ENCODE measurements around the gene MYO5C. TPM values are rescaled to one million over a fixed set of nuclear protein-coding genes. Genes with fewer than 3 reads are reported as not detected.

MYO5C gene
- total and polyA plus RNA-seq, 2 of the 8 experiments (the other 6 are each of a cell fraction or from before 2014, with no cell fraction given): 8.2 to 26.7 TPM

DNA sequence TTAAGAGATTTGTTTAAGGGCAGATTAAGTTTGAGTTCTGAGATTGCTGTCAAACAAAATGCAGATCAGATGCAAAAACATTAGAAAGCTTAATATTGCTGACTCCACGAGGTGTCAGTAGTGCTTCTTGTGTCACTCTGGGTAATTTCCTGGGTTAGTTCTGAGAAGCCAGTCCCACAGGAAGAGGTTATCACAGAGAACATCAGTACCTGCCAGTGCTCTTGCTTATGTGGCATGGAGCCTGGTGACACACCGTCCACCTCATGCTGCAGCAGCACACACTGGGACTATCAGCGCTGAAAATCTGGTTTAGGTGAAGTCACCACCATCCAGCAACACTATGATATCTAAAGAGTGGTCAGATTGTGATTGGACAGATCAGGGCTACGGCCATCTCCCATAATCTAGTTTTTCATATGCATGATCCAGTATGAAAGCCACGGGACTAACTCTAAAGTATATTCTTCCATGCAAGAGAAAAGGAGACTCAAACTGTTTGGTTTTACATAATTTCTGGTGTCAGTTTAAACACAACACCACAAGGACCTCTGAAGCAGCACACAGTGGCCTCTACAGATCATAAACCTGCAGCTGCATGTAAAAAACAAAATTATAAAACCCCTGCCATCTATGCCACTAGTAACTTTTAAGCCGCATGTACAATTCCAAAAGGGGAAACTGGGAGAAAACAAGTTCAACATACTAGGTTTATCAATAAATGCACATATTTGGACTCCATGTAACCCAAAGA is 36.1 kb upstream of the MYO5C start:
- Histone ChIP-seq H2AFZ (ENCODE audit: low read length) (no peak overlapping the region), H3K9me3 (ENCODE audit: insufficient read depth in 2 of 2, low read depth in 1 of 2, low read length in 1 of 2) (no peaks in the 10 kb centered on the region), H3K4me2 (ENCODE audit: insufficient read depth in 1 of 2, low read depth in 2 of 2, low read length in 2 of 2) (no peak overlapping the region), H4K20me1 (replicated peaks in 1 of 2; ENCODE audit: control insufficient read depth in 1 of 2, insufficient read depth in 2 of 2, low read length in 2 of 2) (no peaks in the 10 kb centered on the region), H3K4me3 (ENCODE audit: extremely low read depth in 1 of 4, insufficient read depth in 2 of 4, low read depth in 3 of 4, low read length in 4 of 4) (no peak overlapping the region), H2BK120ac (replicated peaks; ENCODE audit: low read depth, low read length) (no peak overlapping the region), H2BK20ac (ENCODE audit: low read length) (no peak overlapping the region), H4K91ac (replicated peaks; ENCODE audit: insufficient read length, low read length) (no peak overlapping the region), H2BK5ac (ENCODE audit: low read depth, low read length) (no peak overlapping the region; the same call in 1 of the 2 replicates), H3K4ac (replicated peaks; ENCODE audit: insufficient read length, low read depth, low read length) (no peak overlapping the region), H3K4me1 (replicated peaks in 1 of 4; ENCODE audit: control insufficient read depth in 3 of 4, insufficient read depth in 4 of 4, low read length in 3 of 4) (peaks cover 0 to 3% (median 0%) of the 10 kb centered on the region in 4 experiments; a peak in 1 of 7 replicates), H3K56ac (replicated peaks; ENCODE audit: insufficient read length, low read depth, low read length) (no peak overlapping the region), H3K23me2 (ENCODE audit: low read depth, low read length) (no peaks in the 10 kb centered on the region), H2AK5ac (ENCODE audit: low read depth, low read length) (no peak overlapping the region), H4K5ac (ENCODE audit: insufficient read length, low read depth, low read length) (no peak overlapping the region), H3K27ac (ENCODE audit: low read depth, low read length) (no peak overlapping the region), H4K8ac (ENCODE audit: extremely low read depth, insufficient read depth, low read length) (no peak overlapping the region), H2BK15ac (ENCODE audit: low read length) (no peak overlapping the region), H3K9ac (replicated peaks in 1 of 4; ENCODE audit: extremely low read depth in 1 of 4, low read depth in 3 of 4, low read length in 3 of 4) (no peak overlapping the region), H3K36me3 (ENCODE audit: control insufficient read depth in 2 of 4, insufficient read depth in 4 of 4, low read length in 3 of 4) (peaks cover 0 to 8% (median 3%) of the 10 kb centered on the region in 4 experiments; a peak in 4 of 8 replicates), H3K27me3 (replicated peaks in 1 of 4; ENCODE audit: control insufficient read depth in 3 of 4, extremely low read depth in 1 of 4, insufficient read depth in 3 of 4, low read length in 3 of 4) (no peaks in the 10 kb centered on the region), H3K23ac (ENCODE audit: insufficient read length) (no peak overlapping the region), H3K79me2 (ENCODE audit: control insufficient read depth in 1 of 2, insufficient read depth in 2 of 2, low read length in 2 of 2) (no peaks in the 10 kb centered on the region), H3K14ac (ENCODE audit: insufficient read length) (no peak overlapping the region), H3K79me1 (ENCODE audit: low read depth, low read length) (no peaks in the 10 kb centered on the region), H3K18ac (ENCODE audit: extremely low read depth, low read length) (no peak overlapping the region), H2BK12ac (ENCODE audit: low read depth, low read length) (no peak overlapping the region)
- 79% methylated on average over 6 of the region's 6 CpGs; no CpG with 5 or more reads in 1 of the 2 experiments for WGBS, 2 experiments (ENCODE audit: extremely low coverage in 1 of 2, insufficient coverage in 1 of 2, insufficient read length in 1 of 2, insufficient replicate concordance in 2 of 2, low coverage in 1 of 2, low lambda C conversion rate in 2 of 2, missing lambda C conversion rate in 1 of 2)
- DNase-seq (ENCODE audit: low read depth in 1 of 2, low spot score in 2 of 2) (no peak), FAIRE-seq (peak; percentile 48)
- POLR2A ChIA-PET (ENCODE audit: partially characterized antibody): no interaction called here
- CTCF ChIA-PET (ENCODE audit: partially characterized antibody): interaction anchor here (0.8 to 2.1 kb wide), 8 partner anchors 9 to 403 kb away, joined by 3 to 11 read pairs (median 4); partner anchors contain the start of gene MYO5A
- no peak for TF ChIP-seq ATF3 (IDR thresholded peaks at IDR 0.05; ENCODE audit: insufficient read depth, low read depth, low read length)
- no peak for TF ChIP-seq BACH1 (IDR thresholded peaks at IDR 0.05; ENCODE audit: low read length)
- TF ChIP-seq ATF2 (IDR thresholded peaks at IDR 0.05; ENCODE audit: low read length): no peak
- no peak for TF ChIP-seq ZNF274 (IDR thresholded peaks at IDR 0.05; ENCODE audit: borderline replicate concordance, extremely low read depth, low read length)
- no peak for TF ChIP-seq FOSL1 (IDR thresholded peaks at IDR 0.05; ENCODE audit: insufficient read depth, low read depth, low read length)
- no peak for TF ChIP-seq POLR2AphosphoS5 (IDR thresholded peaks at IDR 0.05; ENCODE audit: low read depth, low read length)
- no peak for TF ChIP-seq NANOG (IDR thresholded peaks at IDR 0.05; ENCODE audit: insufficient read depth, low read depth, low read length, poor library complexity, severe bottlenecking)
- TF ChIP-seq CEBPB (IDR thresholded peaks at IDR 0.05; ENCODE audit: low read depth, low read length): no peak

Data from H1 (cell line).